Right kidney (tissue), 1 donor: ENCODE results near the gene NYAP2.

Source experiments
- DNase-seq: peaks from one replicate; pipeline ENCODE4 v3.0.0-alpha.2; 2016

NYAP2 gene

GRCh38 chr2:225428360-225428759, 28.9 kb downstream of the NYAP2 start:
- no peak for DNase-seq

- DNase-seq, result peak; percentile 4
Measured at GRCh38 chr2:225429717-225430116, 30.2 kb downstream of the NYAP2 start.

- no peak for DNase-seq
Measured at GRCh38 chr2:225431105-225431863, 31.8 kb downstream of the NYAP2 start.

GRCh38 chr2:225434014-225434413, 34.5 kb downstream of the NYAP2 start:
- no peak for DNase-seq

GRCh38 chr2:225437319-225437718, 37.8 kb downstream of the NYAP2 start:
- no peak for DNase-seq

GRCh38 chr2:225438248-225438647, 38.7 kb downstream of the NYAP2 start:
- no peak for DNase-seq

- no peak for DNase-seq
Measured at GRCh38 chr2:225452677-225453076, 53.2 kb downstream of the NYAP2 start.

- no peak for DNase-seq
Measured at GRCh38 chr2:225454412-225454811, 54.9 kb downstream of the NYAP2 start.

- DNase-seq, result no peak
Measured at GRCh38 chr2:225456619-225457260, 57.2 kb downstream of the NYAP2 start.

- DNase-seq, result no peak
Measured at GRCh38 chr2:225457482-225457881, 58.0 kb downstream of the NYAP2 start.

GRCh38 chr2:225458431-225459117, 59.1 kb downstream of the NYAP2 start:
- no peak for DNase-seq

GRCh38 chr2:225462417-225462816, 62.9 kb downstream of the NYAP2 start:
- no peak for DNase-seq

GRCh38 chr2:225462945-225463344, 63.4 kb downstream of the NYAP2 start:
- no peak for DNase-seq

- DNase-seq, result no peak
Measured at GRCh38 chr2:225463449-225463848, 63.9 kb downstream of the NYAP2 start.

GRCh38 chr2:225464346-225465025, 65.0 kb downstream of the NYAP2 start:
- no peak for DNase-seq

GRCh38 chr2:225465827-225466226, 66.3 kb downstream of the NYAP2 start:
- DNase-seq, result no peak

GRCh38 chr2:225466891-225467604, 67.5 kb downstream of the NYAP2 start:
- DNase-seq, result no peak

- no peak for DNase-seq
Measured at GRCh38 chr2:225468131-225468530, 68.6 kb downstream of the NYAP2 start.

- no peak for DNase-seq
Measured at GRCh38 chr2:225471039-225471438, 71.5 kb downstream of the NYAP2 start.

- no peak for DNase-seq
Measured at GRCh38 chr2:225471482-225471881, 72.0 kb downstream of the NYAP2 start.

GRCh38 chr2:225472161-225472560, 72.7 kb downstream of the NYAP2 start:
- no peak for DNase-seq

- DNase-seq, result no peak
Measured at GRCh38 chr2:225479386-225479785, 79.9 kb downstream of the NYAP2 start.
